GM20431 (cell line): ENCODE results near the gene FNDC3B.

Experiments
- in situ Hi-C: fragments of 300-500 bp; cut with MseI, MboI; formaldehyde crosslinking; loops from one replicate; pipeline ENCODE4 v1.15.0; 2020; ENCODE audit warnings: low sequenced_read_pairs; ENCODE audit not compliant: unreplicated experiment

FNDC3B gene

DNA sequence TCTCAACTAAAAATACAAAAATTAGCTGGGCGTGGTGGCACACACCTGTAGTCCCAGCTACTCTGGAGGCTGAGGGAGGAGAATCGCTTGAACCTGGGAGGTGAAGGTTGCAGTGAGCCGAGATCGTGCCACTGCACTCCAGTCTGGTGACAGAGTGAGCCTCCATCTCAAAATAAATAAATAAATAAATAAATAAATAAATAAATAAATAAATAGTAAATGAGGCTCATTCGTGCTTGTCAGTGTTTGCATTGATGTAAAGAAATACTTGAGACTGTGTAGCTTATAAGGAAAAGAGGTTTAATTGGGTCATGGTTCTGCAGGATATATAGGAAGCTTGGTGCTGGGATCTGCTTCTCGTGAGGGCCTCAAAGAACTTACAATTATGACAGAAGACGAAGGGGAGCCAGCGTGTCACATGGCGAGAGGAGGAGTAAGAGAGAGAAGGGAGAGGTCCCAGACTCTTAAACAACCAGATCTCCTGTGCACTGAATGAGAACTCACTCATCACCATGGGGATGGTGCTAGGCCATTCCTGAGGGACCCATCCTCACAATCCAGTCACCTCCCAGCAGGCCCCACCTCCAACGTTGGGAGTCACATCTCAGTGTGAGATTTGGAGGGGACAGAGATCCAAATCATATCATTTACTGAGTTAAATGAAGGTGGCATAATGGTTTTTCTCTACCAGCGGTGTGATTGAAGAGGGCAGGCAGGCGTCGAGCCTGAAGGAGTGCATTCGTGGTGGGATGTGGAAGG, 104.5 kb downstream of the FNDC3B start:
- in situ Hi-C loops = no loop called here

DNA sequence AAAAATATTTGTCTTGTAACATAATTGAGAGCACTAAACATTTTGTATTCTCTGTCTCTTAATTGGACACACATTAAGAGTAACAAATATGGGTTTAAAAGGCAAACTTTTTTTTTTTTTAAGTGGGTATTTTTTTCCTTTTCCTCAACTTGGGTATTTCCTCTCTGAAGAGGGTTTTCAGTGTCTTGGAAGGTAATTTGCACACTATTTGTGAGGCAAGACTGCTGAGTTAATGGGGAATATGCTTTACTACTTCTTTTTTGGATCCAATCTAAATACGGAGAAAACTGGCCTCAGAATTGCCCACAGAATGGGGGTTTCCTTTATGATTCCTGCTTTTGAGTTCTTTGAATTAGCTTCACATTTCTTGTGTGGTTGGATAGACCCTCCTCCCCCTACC, 105.2 kb downstream of the FNDC3B start:
- in situ Hi-C loops = no loop called here

DNA sequence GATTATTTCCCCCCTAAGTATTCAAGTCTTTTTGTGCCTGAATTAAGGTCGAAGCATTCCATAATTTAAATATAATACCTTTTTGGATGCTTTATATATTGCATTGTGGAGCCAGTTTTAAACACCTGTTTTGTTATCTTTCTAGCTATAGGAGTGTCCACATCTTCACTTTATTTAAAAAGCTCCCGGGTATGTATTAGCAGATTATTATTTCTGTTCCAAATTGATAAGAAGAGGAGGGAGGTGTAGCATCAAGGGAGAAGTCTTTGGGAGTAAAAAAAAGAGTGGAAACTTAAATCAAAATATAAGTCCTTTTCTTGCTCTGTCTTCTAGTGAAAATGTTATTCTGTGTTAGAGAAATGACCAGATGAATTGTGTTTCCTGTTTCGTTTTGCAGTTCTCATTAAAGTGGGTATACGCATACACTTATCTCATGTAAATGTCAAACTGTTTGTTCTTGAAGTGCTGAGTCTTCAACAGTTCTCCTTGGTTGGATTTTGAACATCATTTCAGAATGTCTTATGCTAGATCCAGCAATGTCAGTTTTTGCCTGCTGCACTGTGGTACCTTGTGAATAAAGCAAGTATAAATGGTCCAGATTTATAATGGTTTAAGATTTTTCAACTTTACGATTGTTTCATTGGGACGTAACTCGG, 105.8 kb downstream of the FNDC3B start:
- in situ Hi-C loops = no loop called here

DNA sequence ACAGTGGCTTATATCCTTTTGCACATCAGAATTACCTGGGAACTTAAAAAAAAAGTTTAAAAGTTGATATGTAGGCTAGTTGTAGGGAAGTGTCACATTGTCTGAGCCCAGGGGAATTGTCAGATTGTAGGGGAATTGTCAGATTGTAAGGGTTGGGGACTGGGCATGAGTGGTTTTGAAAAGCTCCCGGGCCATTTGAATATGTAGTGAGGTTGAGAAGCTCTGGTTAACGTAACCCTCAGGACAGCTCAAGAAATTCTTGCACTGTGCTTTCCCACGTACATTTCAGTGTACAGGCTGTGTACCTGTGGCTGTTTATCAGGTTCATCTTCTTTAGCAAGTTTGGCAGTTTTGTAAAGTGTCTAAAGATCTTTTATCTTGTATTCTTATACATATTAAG, 107.0 kb downstream of the FNDC3B start:
- in situ Hi-C loops = no loop called here

DNA sequence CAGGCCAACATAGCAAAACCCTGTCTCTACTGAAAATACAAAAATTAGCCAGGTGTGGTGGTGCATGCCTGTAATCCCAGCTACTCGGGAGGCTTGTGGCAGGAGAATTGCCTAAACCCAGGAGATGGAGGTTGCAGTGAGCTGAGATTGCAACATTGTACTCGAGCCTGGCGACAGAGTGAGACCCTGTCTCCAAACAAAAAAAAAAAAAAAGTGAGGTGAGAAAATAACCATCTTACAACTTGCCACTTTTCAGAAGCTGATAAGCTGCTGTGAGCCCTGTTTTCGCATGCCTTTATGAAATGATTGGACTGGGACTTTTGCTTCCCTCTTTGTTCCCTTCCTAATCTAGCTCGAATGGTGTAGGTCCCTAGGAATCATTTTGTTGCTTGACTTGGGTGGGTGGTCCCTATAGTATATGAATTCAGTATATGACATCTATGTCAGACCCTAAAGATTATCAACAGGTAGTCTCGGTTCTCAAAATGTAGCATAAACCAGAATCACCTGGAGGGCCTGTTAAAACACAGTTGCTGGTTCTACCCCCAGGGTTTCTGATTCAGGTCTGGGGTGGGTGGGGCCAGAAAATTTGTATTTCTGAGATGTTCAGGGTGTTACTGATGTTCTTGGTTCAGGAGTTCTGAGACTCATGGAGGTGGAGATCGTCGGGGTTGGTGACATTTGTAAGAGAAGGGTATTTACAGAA, 107.9 kb downstream of the FNDC3B start:
- in situ Hi-C loops = no loop called here

DNA sequence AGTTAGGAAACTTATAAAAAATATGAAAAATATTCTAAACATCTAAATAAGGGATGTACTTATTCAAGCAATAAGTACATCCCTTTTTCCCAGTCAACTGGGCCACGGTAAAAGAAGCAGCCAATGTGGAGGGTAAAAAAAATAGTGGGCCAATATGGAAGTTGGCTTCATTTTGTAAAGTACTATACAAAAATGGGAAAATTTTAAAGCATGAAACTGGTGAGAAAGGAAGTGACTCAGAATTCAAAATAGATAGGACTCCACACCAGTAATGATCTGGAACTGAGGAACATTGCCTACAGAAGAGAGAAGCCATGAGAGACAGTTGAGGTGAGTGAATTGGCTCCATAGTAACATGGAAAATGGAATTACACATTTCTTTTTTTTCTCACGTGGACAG, 108.9 kb downstream of the FNDC3B start:
- in situ Hi-C loops = no loop called here

DNA sequence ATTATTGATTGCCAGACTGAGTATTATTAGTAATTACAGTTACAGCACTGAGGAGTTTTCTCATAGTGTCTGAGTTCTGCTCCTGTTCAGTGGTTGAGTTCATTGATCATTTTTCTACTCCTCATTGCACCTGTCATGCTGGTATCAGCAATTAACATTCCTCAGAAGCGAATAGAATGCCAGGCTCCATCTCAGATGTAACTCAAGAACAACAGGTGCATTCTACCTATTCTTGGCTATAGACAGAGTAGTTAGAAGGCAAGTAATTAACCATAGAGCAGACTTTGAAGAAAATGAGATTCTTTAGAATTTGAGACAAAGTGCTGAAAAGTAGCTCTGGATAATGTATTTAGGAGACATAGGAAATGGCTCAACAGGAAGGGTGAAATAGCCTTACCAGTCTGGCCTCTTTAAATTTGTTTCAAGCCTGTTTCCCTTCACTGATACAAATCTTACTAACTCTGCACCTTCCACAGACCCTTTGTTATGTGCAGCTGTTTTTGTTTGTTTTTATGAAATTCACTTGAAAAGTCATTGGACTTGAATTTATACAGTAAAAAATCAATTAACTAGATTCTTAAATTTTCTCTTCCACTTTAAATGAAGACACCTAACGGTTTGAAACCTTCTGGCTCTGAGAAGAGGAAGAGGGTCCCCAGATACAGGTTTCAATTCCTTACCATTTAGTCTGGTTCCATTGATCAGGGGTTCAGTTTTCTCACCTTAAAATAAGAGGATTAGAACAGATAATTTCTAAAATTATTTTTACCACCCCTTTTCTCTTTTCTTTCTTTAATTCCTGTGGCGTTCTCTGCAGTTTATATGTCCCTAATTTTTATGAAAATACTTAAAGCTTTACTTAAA, 109.6 kb downstream of the FNDC3B start:
- in situ Hi-C loops = no loop called here

DNA sequence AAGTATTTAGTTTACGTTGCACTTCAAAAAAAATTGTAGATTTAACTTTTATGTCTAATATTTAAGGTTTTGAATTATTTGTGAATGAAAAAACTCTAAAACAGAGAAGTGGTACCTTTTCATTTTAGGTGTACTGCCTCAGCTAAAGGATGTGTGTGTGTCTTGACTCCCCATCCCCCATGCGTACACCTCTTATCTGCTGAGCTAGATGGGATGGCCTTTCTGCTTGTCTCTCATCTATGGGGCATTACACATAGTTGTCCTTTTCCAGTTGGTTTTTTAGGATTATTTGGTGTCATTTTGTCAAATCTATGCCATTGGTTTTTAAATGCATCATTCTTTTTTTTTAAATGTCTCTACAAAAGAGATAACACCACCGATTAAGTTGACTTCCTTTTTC, 110.9 kb downstream of the FNDC3B start:
- in situ Hi-C loops = no loop called here

DNA sequence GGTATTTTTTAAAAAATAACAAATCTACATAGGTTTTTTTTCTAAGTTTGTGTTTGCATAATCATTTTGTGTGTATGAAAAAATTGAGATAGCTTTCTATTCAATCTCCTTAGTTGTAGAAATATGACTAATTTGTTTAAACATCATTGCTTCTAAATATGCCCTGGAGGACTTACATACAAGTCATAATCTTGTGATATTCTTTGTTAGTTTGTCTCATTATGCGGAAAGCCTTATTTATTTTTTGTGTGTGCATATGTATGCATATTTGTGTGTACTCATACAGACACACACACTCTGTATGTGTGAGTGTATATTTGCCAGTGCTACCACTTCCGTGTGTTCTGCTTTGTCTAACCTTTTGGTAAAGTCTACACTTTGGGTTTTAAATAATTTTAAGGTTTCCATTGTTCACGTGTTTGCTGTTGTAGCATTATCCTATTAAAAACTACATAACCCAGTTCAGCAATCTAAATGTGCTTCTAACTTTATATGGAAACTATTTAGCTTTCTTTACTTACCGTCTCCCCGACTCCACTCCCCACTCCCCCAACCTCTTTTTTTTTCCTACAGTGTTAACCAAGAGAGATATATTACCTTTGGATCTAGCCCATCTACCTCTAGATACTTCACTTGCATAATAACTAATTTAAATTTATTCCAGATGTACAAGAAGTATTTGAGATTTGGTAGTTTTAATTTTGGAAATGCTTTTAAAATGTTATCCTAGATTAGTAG, 111.7 kb downstream of the FNDC3B start:
- in situ Hi-C loops = no loop called here

DNA sequence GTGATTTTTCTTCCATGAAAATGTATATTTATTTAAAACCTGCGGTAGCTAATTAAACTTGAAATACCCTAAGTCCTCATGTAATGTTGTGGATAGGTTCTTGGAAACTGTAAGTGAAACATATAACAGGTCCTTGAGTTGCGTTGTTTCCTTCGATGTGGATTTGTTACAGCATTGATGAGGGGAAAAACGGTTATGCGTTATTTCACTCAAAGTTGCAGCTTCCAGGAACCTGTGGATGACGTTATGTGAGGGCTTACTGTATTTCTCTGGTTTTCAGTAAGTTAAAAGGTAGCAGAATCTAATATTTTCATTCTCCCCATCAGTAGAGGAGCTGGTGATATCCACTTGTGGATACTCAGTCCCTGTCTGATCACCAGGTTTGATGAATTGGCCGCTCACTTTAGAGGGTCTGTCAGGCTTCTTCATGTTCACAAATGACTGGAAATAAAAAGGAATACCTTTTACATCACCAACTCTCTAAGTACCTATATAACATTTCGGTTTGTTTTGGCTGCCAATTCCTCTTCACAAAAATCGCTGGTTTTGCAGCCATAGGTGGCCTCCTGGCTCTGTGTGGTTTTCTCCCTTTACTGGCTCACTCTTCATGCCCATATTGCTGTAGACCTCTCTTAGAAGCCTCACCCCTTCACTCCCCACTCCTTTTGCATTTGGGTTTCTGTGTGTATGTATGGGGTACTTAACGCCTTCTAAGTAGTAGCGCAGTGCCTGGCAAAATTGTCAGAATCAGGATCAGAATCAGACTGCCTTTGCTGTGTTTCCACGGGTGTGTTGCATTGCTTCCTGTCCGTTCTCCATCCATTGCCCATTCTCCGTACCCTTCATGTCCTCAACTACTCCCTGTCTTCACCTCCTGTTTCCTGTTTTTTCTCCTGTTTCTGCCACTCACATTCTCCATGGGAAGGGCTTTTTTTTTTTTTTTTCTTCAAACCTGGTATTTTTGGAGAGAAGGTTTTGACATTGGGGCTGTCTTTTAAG, 112.6 kb downstream of the FNDC3B start:
- in situ Hi-C loops = no loop called here

DNA sequence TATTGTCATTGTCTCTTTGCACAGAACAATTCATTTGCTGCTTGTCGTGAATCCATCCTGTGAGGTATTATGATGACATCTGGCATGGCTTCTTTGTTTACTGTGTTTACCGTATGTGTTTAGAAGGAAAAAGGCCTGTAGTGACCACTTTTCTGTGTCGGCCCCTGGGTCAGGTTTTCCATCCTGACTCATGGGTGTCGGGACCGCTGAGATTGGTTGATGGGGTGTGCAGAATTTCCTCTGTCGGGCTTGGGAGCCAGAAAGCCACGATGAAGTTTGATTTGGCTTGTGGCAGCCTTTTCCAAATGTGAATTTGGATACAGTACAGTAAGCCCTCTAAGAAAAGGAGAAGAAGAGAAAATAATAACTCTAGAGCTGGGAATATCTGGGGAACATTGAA, 113.5 kb downstream of the FNDC3B start:
- in situ Hi-C loops = no loop called here

DNA sequence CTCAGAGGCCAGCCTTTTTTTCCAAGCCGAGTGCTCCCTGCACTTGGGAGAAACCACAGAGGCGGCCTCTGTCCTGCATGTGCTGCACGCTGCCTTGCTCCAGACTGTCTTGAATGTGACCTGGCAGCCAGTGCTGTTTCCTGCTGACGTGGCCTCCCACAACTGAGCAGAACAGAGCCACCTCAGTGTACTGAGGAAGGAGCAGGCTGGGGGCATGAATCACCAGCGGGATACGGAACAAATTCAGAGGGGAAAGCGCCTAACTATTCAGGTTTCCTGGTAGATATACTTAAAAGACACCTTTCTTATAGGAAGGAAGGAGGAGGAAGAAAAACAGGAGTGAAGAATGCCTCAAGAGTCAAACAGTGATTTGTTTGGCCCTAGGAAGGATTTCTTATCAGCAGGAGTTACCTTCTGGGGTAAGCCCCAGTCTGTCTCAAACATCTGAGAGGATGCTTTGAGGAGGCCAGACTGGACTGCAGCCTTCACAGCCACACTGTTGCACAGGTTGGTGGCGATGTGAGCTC, 114.0 kb downstream of the FNDC3B start:
- in situ Hi-C loops = no loop called here

DNA sequence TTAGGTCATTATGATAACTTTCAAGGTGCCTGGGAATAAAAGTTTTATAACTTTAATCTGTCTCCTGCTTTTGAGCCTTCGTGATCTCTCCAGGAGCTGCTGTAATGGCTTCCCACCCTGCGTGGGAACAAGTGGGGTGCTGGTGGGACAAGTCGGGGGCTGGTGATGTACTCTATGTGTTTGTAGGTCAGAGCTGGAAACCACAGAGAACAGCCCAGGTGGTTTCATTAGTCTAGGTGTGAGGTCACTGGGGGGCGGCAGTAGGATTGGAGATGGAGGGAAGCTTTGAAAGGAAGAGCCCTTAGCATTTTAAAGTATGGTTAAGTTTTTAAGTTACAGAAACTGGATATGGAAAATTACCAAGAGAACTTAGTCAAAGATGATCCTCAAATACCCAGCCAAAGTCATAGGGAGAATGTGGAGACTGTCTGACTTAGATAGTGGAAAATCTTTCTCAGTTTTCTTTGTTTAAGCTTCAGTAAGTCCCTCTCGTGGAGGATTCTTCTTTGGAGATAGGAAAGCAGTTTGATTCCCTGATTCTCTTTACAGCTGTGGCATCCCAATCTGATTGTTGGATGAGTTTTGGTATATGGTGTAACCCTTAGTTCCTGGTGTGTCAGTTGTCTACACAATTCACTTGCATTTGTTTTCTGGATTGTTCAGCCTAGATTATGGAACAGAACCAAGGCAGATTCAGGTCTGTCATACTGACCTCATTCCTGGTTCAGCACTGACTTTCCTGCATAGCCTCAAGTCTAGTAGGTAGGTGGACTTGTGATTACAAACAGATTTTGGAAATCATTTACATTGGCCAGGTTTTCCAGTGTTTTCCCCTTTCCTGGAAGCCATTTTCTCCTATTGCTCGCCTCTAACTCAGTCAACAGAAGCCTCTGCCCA, 115.6 kb downstream of the FNDC3B start:
- in situ Hi-C loops = no loop called here

DNA sequence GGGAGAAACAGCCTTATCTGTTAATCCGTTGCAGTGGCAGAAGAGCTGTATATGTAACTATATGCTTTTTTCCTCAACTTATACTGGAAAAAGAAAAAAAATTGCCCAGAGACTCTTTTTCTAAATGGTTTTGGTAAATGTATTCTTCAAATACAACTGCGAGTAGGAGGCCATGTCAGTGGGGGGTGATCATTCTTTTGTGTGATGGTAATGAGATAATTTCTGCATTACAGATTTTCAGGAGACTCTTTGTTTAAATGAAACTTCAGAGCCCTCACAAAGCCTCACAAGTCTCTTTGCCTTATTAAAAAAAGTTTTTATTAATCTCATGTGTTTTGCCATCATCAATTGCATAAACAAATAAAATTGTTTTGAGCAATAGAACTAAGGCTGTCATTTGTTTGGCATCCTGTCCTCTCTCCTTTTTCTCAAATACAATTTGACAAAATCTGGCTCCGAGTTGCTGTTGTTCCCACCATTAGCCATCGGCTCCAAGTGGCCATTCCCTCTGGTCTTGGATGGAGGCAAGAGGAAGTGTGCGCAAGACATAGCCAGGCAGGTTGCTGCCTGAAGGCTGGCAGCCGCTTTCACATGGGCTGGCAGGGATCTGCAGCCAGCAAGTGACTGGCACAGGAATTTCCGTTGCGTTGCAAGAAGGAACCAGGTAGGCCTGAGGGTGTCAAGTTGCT, 116.7 kb downstream of the FNDC3B start:
- in situ Hi-C loops = no loop called here

DNA sequence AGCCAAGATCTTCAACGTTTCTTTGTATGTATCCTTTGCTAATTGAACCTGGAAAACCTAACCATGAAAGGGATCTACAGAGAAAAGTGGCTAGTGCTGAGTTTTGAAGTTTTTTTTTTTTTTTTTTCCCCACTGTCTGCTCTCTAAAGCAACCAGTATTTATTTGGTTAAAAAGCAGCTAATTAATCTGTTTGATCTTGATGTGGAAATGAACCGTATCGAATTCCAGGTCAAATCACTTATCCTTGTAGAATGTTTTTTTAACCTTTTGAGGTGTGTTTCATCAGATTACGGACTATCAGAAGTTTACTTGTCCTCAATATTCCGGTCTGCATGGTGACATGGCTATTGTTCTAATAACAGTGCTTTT, 117.2 kb downstream of the FNDC3B start:
- in situ Hi-C loops = no loop called here

DNA sequence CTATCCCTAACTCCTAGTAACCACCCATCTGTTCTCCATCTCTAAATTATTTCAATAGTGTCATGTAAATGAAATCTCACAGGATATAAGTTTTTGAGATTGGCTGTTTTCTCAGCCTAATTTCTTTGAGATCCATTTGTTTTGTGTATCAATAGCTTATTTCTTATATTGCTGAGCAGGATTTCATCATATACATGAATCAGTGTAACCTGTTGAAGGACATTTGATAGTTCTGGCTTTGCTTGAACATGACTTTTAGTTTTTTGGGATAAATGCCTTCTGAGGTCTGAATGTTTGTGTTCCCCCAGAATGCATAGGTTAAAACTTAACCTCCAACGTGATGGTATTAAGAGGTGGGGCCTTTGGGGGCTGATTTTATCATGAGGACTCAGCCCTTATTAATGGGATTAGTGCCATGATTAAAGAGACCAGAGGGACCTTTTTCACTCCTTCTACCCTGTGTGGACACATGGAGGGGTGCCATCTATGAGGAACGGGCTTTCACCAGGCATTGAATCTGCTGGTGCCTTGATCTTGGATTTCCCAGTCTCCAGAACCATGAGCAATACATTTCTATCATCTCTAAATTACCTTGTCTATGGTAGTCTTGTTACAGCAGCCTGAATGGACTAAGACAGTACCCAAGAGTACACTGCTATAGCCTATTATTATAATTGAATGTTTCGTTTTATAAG, 118.3 kb downstream of the FNDC3B start:
- in situ Hi-C loops = no loop called here
